ENCODE data around the gene S1PR3. TPM values are rescaled to one million over a fixed set of nuclear protein-coding genes. Genes with fewer than 3 reads are reported as not detected.

The S1PR3 gene
- total RNA-seq, 2 experiments from 2014 or later = 0.31 to 0.33 TPM

DNA sequence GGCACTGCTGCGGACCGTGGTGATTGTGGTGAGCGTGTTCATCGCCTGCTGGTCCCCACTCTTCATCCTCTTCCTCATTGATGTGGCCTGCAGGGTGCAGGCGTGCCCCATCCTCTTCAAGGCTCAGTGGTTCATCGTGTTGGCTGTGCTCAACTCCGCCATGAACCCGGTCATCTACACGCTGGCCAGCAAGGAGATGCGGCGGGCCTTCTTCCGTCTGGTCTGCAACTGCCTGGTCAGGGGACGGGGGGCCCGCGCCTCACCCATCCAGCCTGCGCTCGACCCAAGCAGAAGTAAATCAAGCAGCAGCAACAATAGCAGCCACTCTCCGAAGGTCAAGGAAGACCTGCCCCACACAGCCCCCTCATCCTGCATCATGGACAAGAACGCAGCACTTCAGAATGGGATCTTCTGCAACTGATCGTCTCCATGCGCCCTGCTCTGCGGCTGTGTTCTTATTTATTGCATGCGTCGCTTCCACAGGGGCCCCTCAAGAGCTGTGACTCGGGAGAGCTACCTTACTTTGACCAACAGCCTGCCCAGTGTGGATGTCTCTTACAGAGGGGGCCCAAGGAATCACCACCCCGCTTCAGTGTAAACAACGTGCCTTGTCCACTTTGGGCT is 10.8 kb downstream of the S1PR3 start:
- H3K9me3 ChIP-seq (ENCODE audit: control insufficient read depth in 1 of 2, insufficient read depth in 1 of 2, low read length in 2 of 2) = peaks cover 0 to 5% of the 10 kb centered on the region in 2 experiments
- intact Hi-C loops (cut with DNase I, micrococcal nuclease) = loop anchor here (1.0 to 5.0 kb wide), 6 partner anchors 279 to 1665 kb away; no protein-coding TSS in a partner anchor
- peaks cover 8% of the 10 kb centered on the region in 2 experiments for H3K27me3 ChIP-seq (ENCODE audit: control insufficient read depth in 1 of 2, insufficient read depth in 2 of 2, low read length in 2 of 2)
- H3K4me3 Mint-ChIP-seq = no peak overlapping the region
- no peak overlapping the region for H3K27ac Mint-ChIP-seq
- TF ChIP-seq, protein P1, sequence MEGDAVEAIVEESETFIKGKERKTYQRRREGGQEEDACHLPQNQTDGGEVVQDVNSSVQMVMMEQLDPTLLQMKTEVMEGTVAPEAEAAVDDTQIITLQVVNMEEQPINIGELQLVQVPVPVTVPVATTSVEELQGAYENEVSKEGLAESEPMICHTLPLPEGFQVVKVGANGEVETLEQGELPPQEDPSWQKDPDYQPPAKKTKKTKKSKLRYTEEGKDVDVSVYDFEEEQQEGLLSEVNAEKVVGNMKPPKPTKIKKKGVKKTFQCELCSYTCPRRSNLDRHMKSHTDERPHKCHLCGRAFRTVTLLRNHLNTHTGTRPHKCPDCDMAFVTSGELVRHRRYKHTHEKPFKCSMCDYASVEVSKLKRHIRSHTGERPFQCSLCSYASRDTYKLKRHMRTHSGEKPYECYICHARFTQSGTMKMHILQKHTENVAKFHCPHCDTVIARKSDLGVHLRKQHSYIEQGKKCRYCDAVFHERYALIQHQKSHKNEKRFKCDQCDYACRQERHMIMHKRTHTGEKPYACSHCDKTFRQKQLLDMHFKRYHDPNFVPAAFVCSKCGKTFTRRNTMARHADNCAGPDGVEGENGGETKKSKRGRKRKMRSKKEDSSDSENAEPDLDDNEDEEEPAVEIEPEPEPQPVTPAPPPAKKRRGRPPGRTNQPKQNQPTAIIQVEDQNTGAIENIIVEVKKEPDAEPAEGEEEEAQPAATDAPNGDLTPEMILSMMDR (IDR thresholded peaks at IDR 0.05) = no peak
- no peak for DNase-seq
- ChIA-PET POLR2A (no interaction called here), CTCF (no interaction called here)
- no peaks in the 10 kb centered on the region for H3K4me1 Mint-ChIP-seq (ENCODE audit: low read depth)
- H3K36me3 ChIP-seq (ENCODE audit: insufficient read depth, low read length) = no peaks in the 10 kb centered on the region
- no peak for ATAC-seq (ENCODE audit: poor library complexity)
- no peak overlapping the region for H3K4me3 ChIP-seq (ENCODE audit: low read length)
- H3K27me3 Mint-ChIP-seq = peaks cover 29% of the 10 kb centered on the region
- no peaks in the 10 kb centered on the region for H3K9me3 Mint-ChIP-seq
- H3K4me1 ChIP-seq (ENCODE audit: insufficient read depth, low read length) = peaks cover 7% of the 10 kb centered on the region
- no peaks in the 10 kb centered on the region for H3K36me3 Mint-ChIP-seq (ENCODE audit: low read depth)
- no peak overlapping the region for H3K27ac ChIP-seq (ENCODE audit: low read depth in 1 of 2, low read length in 2 of 2)

DNA sequence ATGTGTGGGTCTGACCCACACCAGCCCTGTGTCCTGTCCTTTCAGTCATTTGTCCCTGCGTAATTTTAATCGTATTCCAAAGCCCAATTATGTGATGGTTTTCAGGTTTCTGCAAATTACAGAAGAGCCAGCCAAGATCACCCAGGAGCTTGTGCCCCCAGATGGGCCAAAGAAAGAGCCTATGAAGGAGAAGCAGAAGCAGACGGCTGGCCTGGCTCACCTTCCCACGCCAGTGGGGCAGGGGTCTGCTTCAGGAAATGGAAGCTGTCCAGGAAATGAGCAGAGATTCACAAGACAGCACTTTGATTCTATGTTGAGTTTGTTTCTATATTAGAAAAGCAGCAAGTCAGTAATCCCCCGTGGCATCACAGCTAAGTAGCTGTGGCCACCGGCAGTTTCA is 11.7 kb downstream of the S1PR3 start:
- POLR2A ChIA-PET = no interaction called here
- no peaks in the 10 kb centered on the region for H3K36me3 ChIP-seq (ENCODE audit: insufficient read depth, low read length)
- TF ChIP-seq, protein P1 (IDR thresholded peaks at IDR 0.05) = no peak
- intact Hi-C loops (cut with DNase I, micrococcal nuclease) = loop anchor here (5.0 kb wide), 4 partner anchors 281 to 1666 kb away; no protein-coding TSS in a partner anchor
- H3K4me3 Mint-ChIP-seq = no peak overlapping the region
- no peak overlapping the region for H3K27ac Mint-ChIP-seq
- no peak overlapping the region for H3K4me3 ChIP-seq (ENCODE audit: low read length)
- peaks cover 7% of the 10 kb centered on the region for H3K4me1 ChIP-seq (ENCODE audit: insufficient read depth, low read length)
- H3K9me3 Mint-ChIP-seq = no peaks in the 10 kb centered on the region
- CTCF ChIA-PET = no interaction called here
- peaks cover 0 to 5% of the 10 kb centered on the region in 2 experiments for H3K9me3 ChIP-seq (ENCODE audit: control insufficient read depth in 1 of 2, insufficient read depth in 1 of 2, low read length in 2 of 2)
- ATAC-seq (ENCODE audit: poor library complexity) (no peak), DNase-seq (no peak)
- no peaks in the 10 kb centered on the region for H3K4me1 Mint-ChIP-seq (ENCODE audit: low read depth)
- peaks cover 8% of the 10 kb centered on the region in 2 experiments for H3K27me3 ChIP-seq (ENCODE audit: control insufficient read depth in 1 of 2, insufficient read depth in 2 of 2, low read length in 2 of 2)
- H3K27ac ChIP-seq (ENCODE audit: low read depth in 1 of 2, low read length in 2 of 2) = no peak overlapping the region
- H3K36me3 Mint-ChIP-seq (ENCODE audit: low read depth) = no peaks in the 10 kb centered on the region
- H3K27me3 Mint-ChIP-seq = peaks cover 29% of the 10 kb centered on the region

DNA sequence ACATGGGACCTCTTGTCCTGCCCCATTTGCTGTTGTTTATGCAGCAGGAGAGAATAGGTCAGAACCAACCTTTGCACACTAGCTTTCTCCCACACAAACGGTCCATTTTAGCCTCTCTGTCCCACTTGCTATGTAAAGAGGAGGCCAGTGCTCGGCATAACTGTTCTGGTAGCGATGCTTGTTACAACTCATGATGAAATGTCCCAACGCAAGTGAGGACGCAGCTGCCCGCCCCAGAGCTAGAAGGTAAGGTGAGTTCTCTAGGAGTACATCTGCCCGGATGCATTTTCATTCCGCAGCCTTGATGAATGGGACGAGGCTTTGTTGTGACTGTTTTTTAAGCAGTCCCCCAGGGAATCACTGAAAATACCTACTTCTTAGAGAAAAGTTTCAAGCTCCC is 14.1 kb downstream of the S1PR3 start:
- H3K9me3 ChIP-seq (ENCODE audit: control insufficient read depth in 1 of 2, insufficient read depth in 1 of 2, low read length in 2 of 2) = peaks cover 0 to 5% of the 10 kb centered on the region in 2 experiments
- H3K4me3 ChIP-seq (ENCODE audit: low read length) = no peak overlapping the region
- ATAC-seq (ENCODE audit: poor library complexity) = no peak
- H3K27ac Mint-ChIP-seq = no peak overlapping the region
- no peak overlapping the region for H3K27ac ChIP-seq (ENCODE audit: low read depth in 1 of 2, low read length in 2 of 2)
- H3K4me1 Mint-ChIP-seq (ENCODE audit: low read depth) = no peaks in the 10 kb centered on the region
- no peaks in the 10 kb centered on the region for H3K36me3 ChIP-seq (ENCODE audit: insufficient read depth, low read length)
- CTCF ChIA-PET = no interaction called here
- TF ChIP-seq, protein P1 (IDR thresholded peaks at IDR 0.05) = no peak
- peaks cover 8% of the 10 kb centered on the region in 2 experiments for H3K27me3 ChIP-seq (ENCODE audit: control insufficient read depth in 1 of 2, insufficient read depth in 2 of 2, low read length in 2 of 2)
- no peaks in the 10 kb centered on the region for H3K36me3 Mint-ChIP-seq (ENCODE audit: low read depth)
- H3K4me1 ChIP-seq (ENCODE audit: insufficient read depth, low read length) = peaks cover 7% of the 10 kb centered on the region
- H3K4me3 Mint-ChIP-seq = no peak overlapping the region
- POLR2A ChIA-PET = no interaction called here
- no peaks in the 10 kb centered on the region for H3K9me3 Mint-ChIP-seq
- no peak for DNase-seq
- intact Hi-C loops (cut with DNase I, micrococcal nuclease) = no loop called here
- H3K27me3 Mint-ChIP-seq = peaks cover 29% of the 10 kb centered on the region
